GM23248 (cell line): Measurements from ENCODE around the gene ATXN3L.

Source experiments
- EZH2 ChIP-seq: fragments of 200-600 bp; sonication (generic); IDR thresholded peaks from 2 replicates; pipeline ENCODE4 v1.6.1; 2018; ENCODE audit warnings: antibody characterized with exemption, mild to moderate bottlenecking; ENCODE audit not compliant: insufficient read depth, poor library complexity, severe bottlenecking
- EZH2phosphoT487 ChIP-seq: fragments of 200-600 bp; sonication (generic); IDR thresholded peaks from 2 replicates; pipeline ENCODE4 v1.6.1; 2018; ENCODE audit warnings: antibody characterized with exemption, moderate library complexity, mild to moderate bottlenecking, low read depth; ENCODE audit not compliant: insufficient read depth

DNA sequence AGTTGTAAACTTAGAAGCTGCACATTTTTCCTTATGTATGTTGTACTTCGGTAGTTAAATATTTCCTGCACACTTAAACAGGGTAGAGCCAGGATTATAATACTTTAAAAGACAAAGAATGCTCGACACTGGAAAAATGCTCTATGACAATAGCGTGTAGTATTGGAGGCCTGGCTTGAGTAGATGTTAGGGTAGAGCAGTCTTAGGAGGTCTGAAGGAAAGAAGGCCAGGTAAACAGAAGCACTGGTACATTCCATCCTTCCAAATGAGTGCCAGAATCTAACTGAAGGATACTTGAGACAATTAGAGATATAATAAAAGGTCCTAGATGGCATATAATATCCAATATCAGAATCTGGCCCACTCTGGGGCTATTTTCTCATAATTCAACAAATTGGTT lies 42.3 kb downstream of the ATXN3L start:
- TF ChIP-seq EZH2phosphoT487: no peak
- TF ChIP-seq EZH2: no peak
